Vagina (tissue), 2 donors: ENCODE measurements around the gene LITAFD.

Source experiments
- POLR2A ChIP-seq, 2 donors: fragments of 450-650 bp; IDR thresholded peaks; one replicate each; pipeline ENCODE4 v1.6.1; 2017; ENCODE audit warnings: antibody characterized with exemption in 2 of 2, mild to moderate bottlenecking in 2 of 2, moderate library complexity in 2 of 2
- TF ChIP-seq, protein P1 (sequence below), 3 experiments: fragments of 450-650 bp in 2 of 3; fragments of 200-600 bp in 1 of 3; sonication (generic) in 1 of 3; IDR thresholded peaks; one replicate each; pipeline ENCODE4 v1.5.1; 2017 to 2019; ENCODE audit warnings: antibody characterized with exemption in 3 of 3, mild to moderate bottlenecking in 2 of 3, moderate library complexity in 2 of 3

DNA sequence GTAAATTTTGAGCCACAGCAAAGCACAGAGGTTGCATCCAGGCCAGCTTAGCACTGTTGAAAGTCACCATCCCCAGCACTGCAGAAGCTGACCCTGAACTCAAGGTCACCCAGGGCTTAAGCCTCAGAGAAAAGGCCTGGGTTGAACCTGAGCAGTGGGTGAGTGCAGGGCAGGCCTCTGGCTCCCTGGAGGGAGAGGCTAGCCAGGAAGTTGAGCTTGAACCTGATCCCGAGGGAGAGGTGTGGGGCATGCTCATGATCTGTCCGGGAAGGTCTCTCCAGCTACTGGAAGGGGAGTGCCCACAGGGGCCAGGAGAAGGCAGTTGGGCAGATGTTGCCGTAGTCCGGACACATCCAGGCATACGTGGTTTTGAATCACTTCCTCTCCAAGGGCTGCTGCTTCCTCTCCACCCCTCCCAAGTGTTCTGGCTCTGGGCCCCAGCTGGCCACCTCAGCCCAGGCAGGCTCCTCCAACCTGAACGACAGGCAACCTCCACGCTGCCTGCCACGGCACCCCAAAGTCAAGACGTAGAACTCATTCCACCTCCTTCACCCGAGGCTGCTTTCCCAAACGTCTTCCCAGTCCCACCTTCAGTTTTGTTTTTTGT is 31.8 kb upstream of the LITAFD start:
- TF ChIP-seq, protein P1, sequence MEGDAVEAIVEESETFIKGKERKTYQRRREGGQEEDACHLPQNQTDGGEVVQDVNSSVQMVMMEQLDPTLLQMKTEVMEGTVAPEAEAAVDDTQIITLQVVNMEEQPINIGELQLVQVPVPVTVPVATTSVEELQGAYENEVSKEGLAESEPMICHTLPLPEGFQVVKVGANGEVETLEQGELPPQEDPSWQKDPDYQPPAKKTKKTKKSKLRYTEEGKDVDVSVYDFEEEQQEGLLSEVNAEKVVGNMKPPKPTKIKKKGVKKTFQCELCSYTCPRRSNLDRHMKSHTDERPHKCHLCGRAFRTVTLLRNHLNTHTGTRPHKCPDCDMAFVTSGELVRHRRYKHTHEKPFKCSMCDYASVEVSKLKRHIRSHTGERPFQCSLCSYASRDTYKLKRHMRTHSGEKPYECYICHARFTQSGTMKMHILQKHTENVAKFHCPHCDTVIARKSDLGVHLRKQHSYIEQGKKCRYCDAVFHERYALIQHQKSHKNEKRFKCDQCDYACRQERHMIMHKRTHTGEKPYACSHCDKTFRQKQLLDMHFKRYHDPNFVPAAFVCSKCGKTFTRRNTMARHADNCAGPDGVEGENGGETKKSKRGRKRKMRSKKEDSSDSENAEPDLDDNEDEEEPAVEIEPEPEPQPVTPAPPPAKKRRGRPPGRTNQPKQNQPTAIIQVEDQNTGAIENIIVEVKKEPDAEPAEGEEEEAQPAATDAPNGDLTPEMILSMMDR (IDR thresholded peaks at IDR 0.05), result no peak
- no peak for TF ChIP-seq POLR2A (IDR thresholded peaks at IDR 0.05)
